KOPT-K1 (cell line): ENCODE measurements around the gene AK8.
A peak's percentile ranks its signal among the peaks of the same experiment; 100 is the strongest.

Experiments
- H3K27ac ChIP-seq: fragments of 200-600 bp; sonication (generic); 2 replicates; pipeline ENCODE4 v1.5.1; 2016; ENCODE audit warnings: antibody characterized with exemption, mild to moderate bottlenecking, low read depth, low read length; ENCODE audit not compliant: poor library complexity, severe bottlenecking
- H3K36me3 ChIP-seq: fragments of 200-600 bp; sonication (generic); 2 replicates; pipeline ENCODE4 v1.5.1; 2017; ENCODE audit warnings: antibody characterized with exemption, mild to moderate bottlenecking, low read length, moderate library complexity; ENCODE audit not compliant: insufficient read depth
- H3K9me3 ChIP-seq: fragments of 200-600 bp; sonication (generic); 2 replicates; pipeline ENCODE4 v1.5.1; 2017; ENCODE audit warnings: antibody characterized with exemption, low read length, mild to moderate bottlenecking; ENCODE audit not compliant: insufficient read depth, poor library complexity, severe bottlenecking

Gene AK8

GRCh38 chr9:132809677-132810271, 68.3 kb downstream of the AK8 start:
- Histone ChIP-seq H3K36me3 (no peaks in the 10 kb centered on the region), H3K27ac (peak overlapping the region; percentile 52), H3K9me3 (no peaks in the 10 kb centered on the region)

GRCh38 chr9:132808645-132809044, 69.4 kb downstream of the AK8 start:
- H3K9me3 ChIP-seq, result no peaks in the 10 kb centered on the region
- no peaks in the 10 kb centered on the region for H3K36me3 ChIP-seq
- H3K27ac ChIP-seq, result peak overlapping the region; percentile 52

- Histone ChIP-seq H3K36me3 (no peaks in the 10 kb centered on the region), H3K9me3 (no peaks in the 10 kb centered on the region), H3K27ac (no peak overlapping the region)
Observed at GRCh38 chr9:132806723-132807421, 71.2 kb downstream of the AK8 start.

- Histone ChIP-seq H3K36me3 (no peaks in the 10 kb centered on the region), H3K9me3 (no peaks in the 10 kb centered on the region), H3K27ac (no peak overlapping the region)
Observed at GRCh38 chr9:132806306-132806705, 71.8 kb downstream of the AK8 start.

DNA sequence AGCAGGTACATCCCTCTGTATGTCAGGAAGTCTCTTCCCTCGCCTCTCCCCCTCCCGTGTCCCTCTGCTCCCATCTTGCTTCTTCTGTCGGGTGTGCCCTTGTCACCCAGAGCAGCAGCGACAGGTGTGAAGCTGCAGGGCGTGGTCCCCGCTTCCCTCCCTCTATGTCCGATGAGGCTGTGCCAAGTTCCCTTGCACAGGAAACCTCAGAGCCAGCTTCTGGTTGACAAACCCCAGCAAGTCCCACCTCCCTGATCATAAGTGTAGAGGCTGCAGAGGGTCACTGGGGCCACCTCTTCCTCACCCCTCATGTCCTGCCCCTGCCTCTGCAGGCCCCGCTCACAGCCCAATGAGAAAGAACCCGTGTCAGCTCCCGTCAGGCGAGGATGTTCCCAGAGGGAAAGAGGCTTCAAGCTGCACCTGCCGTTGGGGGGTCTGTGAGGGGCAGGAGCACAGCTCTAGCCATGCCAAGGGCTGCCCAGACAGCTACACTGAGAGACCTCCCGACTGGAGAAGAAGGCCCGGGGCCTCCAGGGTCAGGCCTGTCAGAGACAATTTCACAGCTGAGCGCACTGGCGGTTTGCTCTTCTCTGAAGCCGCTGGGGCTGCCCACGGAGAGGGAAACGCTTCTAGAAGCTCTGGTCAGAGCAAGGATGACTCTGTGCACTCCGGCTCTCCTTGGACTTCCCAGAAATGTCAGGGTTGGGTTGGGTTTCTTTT, 73.3 kb downstream of the AK8 start:
- Histone ChIP-seq H3K36me3 (no peaks in the 10 kb centered on the region), H3K27ac (no peak overlapping the region), H3K9me3 (no peaks in the 10 kb centered on the region)

- Histone ChIP-seq H3K27ac (peak overlapping the region; percentile 47), H3K9me3 (no peaks in the 10 kb centered on the region), H3K36me3 (no peaks in the 10 kb centered on the region)
Observed at GRCh38 chr9:132802121-132802795, 75.8 kb downstream of the AK8 start.

DNA sequence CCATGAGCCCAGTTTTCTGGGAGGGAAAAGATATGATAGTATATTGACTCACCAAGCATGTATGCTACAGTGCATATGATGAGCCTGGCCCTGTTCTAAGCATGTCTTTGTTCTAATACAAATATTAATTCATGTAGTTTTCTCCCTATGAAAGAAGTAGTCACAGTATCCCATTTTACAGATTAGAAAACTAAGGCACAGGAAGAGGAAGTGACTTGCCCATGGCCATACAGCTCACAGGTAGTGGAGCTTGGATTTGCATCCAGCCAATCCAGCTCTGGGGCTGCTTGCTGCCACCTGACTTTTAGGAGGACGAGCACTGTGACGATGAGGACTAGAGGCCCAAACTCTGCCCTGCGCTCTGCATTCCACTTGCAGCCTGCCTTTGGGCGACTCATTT, 76.4 kb downstream of the AK8 start:
- peak overlapping the region; percentile 47 for H3K27ac ChIP-seq
- H3K9me3 ChIP-seq, result no peaks in the 10 kb centered on the region
- no peaks in the 10 kb centered on the region for H3K36me3 ChIP-seq

- Histone ChIP-seq H3K27ac (no peak overlapping the region), H3K9me3 (no peaks in the 10 kb centered on the region), H3K36me3 (no peaks in the 10 kb centered on the region)
Observed at GRCh38 chr9:132800038-132800648, 77.9 kb downstream of the AK8 start.

- Histone ChIP-seq H3K36me3 (no peaks in the 10 kb centered on the region), H3K27ac (no peak overlapping the region), H3K9me3 (no peaks in the 10 kb centered on the region)
Observed at GRCh38 chr9:132798817-132799790, 79.0 kb downstream of the AK8 start.

DNA sequence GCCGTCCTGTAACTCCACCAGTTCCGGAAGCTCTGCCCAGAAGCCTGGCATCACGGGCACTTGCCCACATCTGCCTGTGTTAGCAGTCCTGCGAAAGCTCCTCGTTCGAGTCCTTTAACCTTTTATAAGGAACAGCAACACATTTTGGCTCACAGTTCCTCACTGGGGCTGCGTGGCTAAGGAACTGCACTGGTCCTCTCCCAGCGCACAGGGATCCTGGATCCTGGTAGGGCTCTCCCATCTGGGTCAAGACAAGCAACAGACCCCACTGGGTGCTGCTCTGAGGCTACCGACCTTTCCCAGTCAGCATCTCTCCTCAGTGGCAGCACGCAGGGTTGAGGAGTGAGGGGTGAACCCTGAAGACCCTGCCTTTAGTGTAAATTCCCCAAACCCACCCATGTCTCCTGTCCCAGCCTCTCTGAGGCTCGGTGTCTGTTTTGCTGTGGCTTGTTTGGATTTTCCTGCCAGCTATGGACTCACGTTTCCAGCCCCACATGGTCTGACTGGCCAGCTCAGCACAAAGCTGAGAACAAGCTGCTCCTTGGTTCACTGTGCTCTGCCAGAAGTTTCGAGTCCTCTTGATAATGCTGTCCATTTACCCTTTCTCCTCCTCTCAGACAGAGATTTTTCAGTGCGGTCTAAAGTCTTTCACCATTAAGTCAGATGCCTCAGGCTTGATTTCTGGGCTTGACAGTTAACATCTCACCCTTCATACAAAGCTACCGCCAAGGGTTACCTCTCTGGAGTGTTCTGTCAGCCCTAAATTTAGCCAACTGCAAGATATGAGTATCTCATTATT, 80.0 kb downstream of the AK8 start:
- Histone ChIP-seq H3K36me3 (no peaks in the 10 kb centered on the region), H3K9me3 (no peaks in the 10 kb centered on the region)

GRCh38 chr9:132795511-132796303, 82.4 kb downstream of the AK8 start:
- no peak overlapping the region for H3K27ac ChIP-seq
- no peaks in the 10 kb centered on the region for H3K9me3 ChIP-seq
- no peaks in the 10 kb centered on the region for H3K36me3 ChIP-seq

More for the DNA sequence above, 80.0 kb downstream of the AK8 start:
- H3K27ac ChIP-seq, result no peak overlapping the region

GRCh38 chr9:132794730-132795380, 83.2 kb downstream of the AK8 start:
- Histone ChIP-seq H3K36me3 (no peaks in the 10 kb centered on the region), H3K9me3 (no peaks in the 10 kb centered on the region), H3K27ac (no peak overlapping the region)
